ENCODE measurements around the gene CLC. TPM values are rescaled to one million over a fixed set of nuclear protein-coding genes. Genes with fewer than 3 reads are reported as not detected.
A peak's percentile ranks its signal among the peaks of the same experiment; 100 is the strongest.
"Not testable (repeated sequence)": the region's sequence is repeated elsewhere in the genome, so short reads cannot be mapped to it uniquely, and the experiment has no call there.

CLC gene
- polyA plus RNA-seq, 6 donors from 2014 or later: 2.1 TPM; not detected in 5

GRCh38 chr19:39710333-39710890, 27.4 kb downstream of the CLC start:
- DNase-seq (no peak), ATAC-seq (ENCODE audit: low read depth in 2 of 2) (no peak)
- no peaks in the 10 kb centered on the region for H3K4me1 Mint-ChIP-seq
- no peaks in the 10 kb centered on the region for H3K36me3 Mint-ChIP-seq
- H3K9me3 Mint-ChIP-seq: peaks cover 0 to 21% (median 12%) of the 10 kb centered on the region in 7 donors
- no peak overlapping the region for H3K4me3 Mint-ChIP-seq
- peaks cover 14 to 31% (median 28%) of the 10 kb centered on the region in 3 donors for H3K27me3 Mint-ChIP-seq
- no peak overlapping the region for H3K27ac Mint-ChIP-seq

- Mint-ChIP-seq H3K27me3 (peaks cover 19 to 34% (median 33%) of the 10 kb centered on the region in 3 donors), H3K4me3 (no peak overlapping the region), H3K27ac (peak overlapping the region in 1 of 6 donors; percentile 24), H3K36me3 (no peaks in the 10 kb centered on the region), H3K9me3 (peaks cover 0 to 21% (median 7%) of the 10 kb centered on the region in 7 donors), H3K4me1 (no peaks in the 10 kb centered on the region)
- DNase-seq: no peak
- no peak for ATAC-seq (ENCODE audit: low read depth in 2 of 2)
Measured at GRCh38 chr19:39709026-39709872, 28.6 kb downstream of the CLC start.

- no peak for DNase-seq
- H3K4me1 Mint-ChIP-seq: no peaks in the 10 kb centered on the region
- peaks cover 0 to 15% (median 5%) of the 10 kb centered on the region in 7 donors for H3K9me3 Mint-ChIP-seq
- no peak overlapping the region for H3K27ac Mint-ChIP-seq
- H3K36me3 Mint-ChIP-seq: no peaks in the 10 kb centered on the region
- peaks cover 19 to 31% (median 29%) of the 10 kb centered on the region in 3 donors for H3K27me3 Mint-ChIP-seq
- H3K4me3 Mint-ChIP-seq: no peak overlapping the region
- ATAC-seq (ENCODE audit: low read depth in 2 of 2): no peak
Measured at GRCh38 chr19:39708594-39708993, 29.2 kb downstream of the CLC start.

GRCh38 chr19:39705578-39706188, 32.1 kb downstream of the CLC start:
- no peak for ATAC-seq (ENCODE audit: low read depth in 2 of 2)
- peaks cover 0 to 3% (median 0%) of the 10 kb centered on the region in 7 donors for H3K9me3 Mint-ChIP-seq
- no peaks in the 10 kb centered on the region for H3K4me1 Mint-ChIP-seq
- no peak overlapping the region for H3K4me3 Mint-ChIP-seq
- H3K36me3 Mint-ChIP-seq: no peaks in the 10 kb centered on the region
- peaks cover 26 to 40% (median 36%) of the 10 kb centered on the region in 3 donors for H3K27me3 Mint-ChIP-seq
- no peak overlapping the region for H3K27ac Mint-ChIP-seq
- no peak for DNase-seq

- Mint-ChIP-seq H3K27me3 (peaks cover 30 to 42% (median 41%) of the 10 kb centered on the region in 3 donors), H3K27ac (peak within 1 kb of the TSS in 1 of 6 donors; percentile 39), H3K4me3 (no peak within 1 kb of the TSS), H3K36me3 (no peaks in the 10 kb centered on the region), H3K4me1 (no peaks in the 10 kb centered on the region), H3K9me3 (peaks cover 0 to 3% (median 0%) of the 10 kb centered on the region in 7 donors)
- DNase-seq (no peak), ATAC-seq (ENCODE audit: low read depth in 2 of 2) (no peak)
Measured at GRCh38 chr19:39704181-39705044, 33.4 kb downstream of the CLC start, which contains the start of gene LGALS14. TSS of gene LGALS14 (plus strand) at chr19:39704481. CDS start at chr19:39704529, 48 bp downstream.

GRCh38 chr19:39701291-39701690, 36.5 kb downstream of the CLC start:
- no peaks in the 10 kb centered on the region for H3K4me1 Mint-ChIP-seq
- no peaks in the 10 kb centered on the region for H3K36me3 Mint-ChIP-seq
- no peak overlapping the region for H3K4me3 Mint-ChIP-seq
- H3K27ac Mint-ChIP-seq: no peak overlapping the region
- DNase-seq (no peak), ATAC-seq (ENCODE audit: low read depth in 2 of 2) (no peak)
- peaks cover 51 to 65% (median 57%) of the 10 kb centered on the region in 3 donors for H3K27me3 Mint-ChIP-seq
- H3K9me3 Mint-ChIP-seq: peaks cover 0 to 3% (median 0%) of the 10 kb centered on the region in 7 donors

- H3K27me3 Mint-ChIP-seq: peaks cover 46 to 76% (median 61%) of the 10 kb centered on the region in 3 donors
- H3K4me3 Mint-ChIP-seq: no peak overlapping the region
- no peaks in the 10 kb centered on the region for H3K4me1 Mint-ChIP-seq
- no peak for DNase-seq
- ATAC-seq (ENCODE audit: low read depth in 2 of 2): no peak
- no peak overlapping the region for H3K27ac Mint-ChIP-seq
- no peaks in the 10 kb centered on the region for H3K36me3 Mint-ChIP-seq
- peaks cover 0 to 3% (median 0%) of the 10 kb centered on the region in 7 donors for H3K9me3 Mint-ChIP-seq
Measured at GRCh38 chr19:39698535-39698934, 39.3 kb downstream of the CLC start.

- no peak for ATAC-seq (ENCODE audit: low read depth in 2 of 2)
- Mint-ChIP-seq H3K27ac (no peak overlapping the region), H3K4me3 (no peak overlapping the region), H3K36me3 (no peaks in the 10 kb centered on the region), H3K27me3 (peaks cover 50 to 81% (median 69%) of the 10 kb centered on the region in 3 donors), H3K9me3 (peaks cover 0 to 2% (median 0%) of the 10 kb centered on the region in 7 donors), H3K4me1 (no peaks in the 10 kb centered on the region)
- no peak for DNase-seq
Measured at GRCh38 chr19:39696387-39696786, 41.4 kb downstream of the CLC start.

GRCh38 chr19:39695759-39696158, 42.1 kb downstream of the CLC start:
- no peak for DNase-seq
- peaks cover 0 to 2% (median 0%) of the 10 kb centered on the region in 7 donors for H3K9me3 Mint-ChIP-seq
- H3K4me1 Mint-ChIP-seq: no peaks in the 10 kb centered on the region
- no peak overlapping the region for H3K4me3 Mint-ChIP-seq
- peaks cover 51 to 83% (median 76%) of the 10 kb centered on the region in 3 donors for H3K27me3 Mint-ChIP-seq
- no peak for ATAC-seq (ENCODE audit: low read depth in 2 of 2)
- H3K36me3 Mint-ChIP-seq: no peaks in the 10 kb centered on the region
- H3K27ac Mint-ChIP-seq: no peak overlapping the region

GRCh38 chr19:39692822-39693221, 45.0 kb downstream of the CLC start:
- Mint-ChIP-seq H3K4me3 (no peak overlapping the region), H3K36me3 (no peaks in the 10 kb centered on the region), H3K27me3 (peaks cover 40 to 79% (median 68%) of the 10 kb centered on the region in 3 donors), H3K4me1 (no peaks in the 10 kb centered on the region), H3K27ac (no peak overlapping the region), H3K9me3 (peaks cover 0 to 6% (median 2%) of the 10 kb centered on the region in 7 donors)
- no peak for DNase-seq
- ATAC-seq (ENCODE audit: low read depth in 2 of 2): no peak

- DNase-seq (no peak), ATAC-seq (ENCODE audit: low read depth in 2 of 2) (no peak)
- no peaks in the 10 kb centered on the region for H3K4me1 Mint-ChIP-seq
- H3K27me3 Mint-ChIP-seq: peaks cover 34 to 79% (median 62%) of the 10 kb centered on the region in 3 donors
- H3K27ac Mint-ChIP-seq: peak overlapping the region in 1 of 6 donors; percentile 1
- H3K9me3 Mint-ChIP-seq: peaks cover 0 to 6% (median 2%) of the 10 kb centered on the region in 7 donors
- H3K4me3 Mint-ChIP-seq: no peak overlapping the region
- no peaks in the 10 kb centered on the region for H3K36me3 Mint-ChIP-seq
Measured at GRCh38 chr19:39692166-39692565, 45.7 kb downstream of the CLC start.

GRCh38 chr19:39688637-39689036, 49.2 kb downstream of the CLC start:
- H3K36me3 Mint-ChIP-seq; H3K9me3 Mint-ChIP-seq; H3K4me1 Mint-ChIP-seq; DNase-seq; ATAC-seq (ENCODE audit: low read depth in 2 of 2); H3K27ac Mint-ChIP-seq; H3K4me3 Mint-ChIP-seq: not testable (repeated sequence)
- H3K27me3 Mint-ChIP-seq: peaks cover 27 to 55% (median 54%) of the 10 kb centered on the region in 3 donors

GRCh38 chr19:39686739-39687138, 51.1 kb downstream of the CLC start:
- Mint-ChIP-seq H3K4me1 (no peaks in the 10 kb centered on the region), H3K9me3 (peaks cover 0 to 6% (median 0%) of the 10 kb centered on the region in 7 donors), H3K27ac (no peak overlapping the region), H3K36me3 (no peaks in the 10 kb centered on the region), H3K4me3 (no peak overlapping the region), H3K27me3 (peaks cover 20 to 55% (median 43%) of the 10 kb centered on the region in 3 donors)
- ATAC-seq (ENCODE audit: low read depth in 2 of 2) (no peak), DNase-seq (no peak)

Data from naive B cell (primary cell).